Measurements from ENCODE around the gene GPC2.

Gene GPC2

DNA sequence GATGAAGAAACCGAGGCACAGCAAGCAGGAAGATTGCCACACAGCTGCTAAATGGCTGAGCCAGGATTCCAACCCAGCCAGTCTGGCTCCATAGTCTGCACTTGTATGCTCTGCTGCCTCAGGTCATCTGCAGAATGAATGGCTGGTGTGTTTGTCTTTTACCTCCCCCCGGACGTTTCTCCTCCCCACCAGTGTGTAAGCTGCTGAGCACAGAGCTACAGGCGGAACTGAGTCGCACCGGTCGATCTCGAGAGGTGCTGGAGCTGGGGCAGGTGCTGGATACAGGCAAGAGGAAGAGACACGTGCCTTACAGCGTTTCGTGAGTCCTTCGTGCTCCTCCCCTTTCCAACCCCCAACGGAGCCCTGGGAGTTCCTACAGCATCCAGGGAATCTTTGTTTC, 55.1 kb downstream of the GPC2 start:
- Histone ChIP-seq H3K79me2 (ENCODE audit: low read length) (peaks cover 18% of the 10 kb centered on the region), H3K36me3 (replicated peaks; ENCODE audit: insufficient read depth, low read length) (no peaks in the 10 kb centered on the region), H3K27me3 (replicated peaks; ENCODE audit: insufficient read depth, low read length) (no peaks in the 10 kb centered on the region), H4K20me1 (ENCODE audit: insufficient read depth, low read length) (no peaks in the 10 kb centered on the region), H3K9ac (ENCODE audit: low read length) (no peak overlapping the region), H3K27ac (ENCODE audit: low read length) (no peak overlapping the region), H3K4me3 (ENCODE audit: low read length) (no peak overlapping the region), H3K9me3 (replicated peaks; ENCODE audit: insufficient read depth, low read length) (no peaks in the 10 kb centered on the region), H3F3A (ENCODE audit: insufficient read depth, low read length) (peaks cover 22% of the 10 kb centered on the region), H2AFZ (ENCODE audit: low read length) (no peak overlapping the region), H3K9me2 (replicated peaks; ENCODE audit: insufficient read depth, low read length) (no peaks in the 10 kb centered on the region), H3K4me2 (ENCODE audit: low read depth, low read length) (no peak overlapping the region), H3K4me1 (ENCODE audit: low read length) (0 out of 2 replicates have a peak, but pooled peaks cover 6% of the 10 kb centered on the region)
- no peak for TF ChIP-seq EZH2 (optimal IDR thresholded peaks at IDR 0.05; ENCODE audit: low read depth, low read length)
- no peak for TF ChIP-seq EZH2phosphoT487 (IDR thresholded peaks at IDR 0.05; ENCODE audit: low read length)
- TF ChIP-seq, protein P1, sequence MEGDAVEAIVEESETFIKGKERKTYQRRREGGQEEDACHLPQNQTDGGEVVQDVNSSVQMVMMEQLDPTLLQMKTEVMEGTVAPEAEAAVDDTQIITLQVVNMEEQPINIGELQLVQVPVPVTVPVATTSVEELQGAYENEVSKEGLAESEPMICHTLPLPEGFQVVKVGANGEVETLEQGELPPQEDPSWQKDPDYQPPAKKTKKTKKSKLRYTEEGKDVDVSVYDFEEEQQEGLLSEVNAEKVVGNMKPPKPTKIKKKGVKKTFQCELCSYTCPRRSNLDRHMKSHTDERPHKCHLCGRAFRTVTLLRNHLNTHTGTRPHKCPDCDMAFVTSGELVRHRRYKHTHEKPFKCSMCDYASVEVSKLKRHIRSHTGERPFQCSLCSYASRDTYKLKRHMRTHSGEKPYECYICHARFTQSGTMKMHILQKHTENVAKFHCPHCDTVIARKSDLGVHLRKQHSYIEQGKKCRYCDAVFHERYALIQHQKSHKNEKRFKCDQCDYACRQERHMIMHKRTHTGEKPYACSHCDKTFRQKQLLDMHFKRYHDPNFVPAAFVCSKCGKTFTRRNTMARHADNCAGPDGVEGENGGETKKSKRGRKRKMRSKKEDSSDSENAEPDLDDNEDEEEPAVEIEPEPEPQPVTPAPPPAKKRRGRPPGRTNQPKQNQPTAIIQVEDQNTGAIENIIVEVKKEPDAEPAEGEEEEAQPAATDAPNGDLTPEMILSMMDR (IDR thresholded peaks at IDR 0.05; ENCODE audit: low read length), result no peak
- DNase-seq, result no peak

GRCh38 chr7:100120733-100121036, 56.5 kb downstream of the GPC2 start:
- Histone ChIP-seq H3K4me1 (ENCODE audit: low read length) (0 out of 2 replicates have a peak, but pooled peaks cover 6% of the 10 kb centered on the region), H3K27me3 (replicated peaks; ENCODE audit: insufficient read depth, low read length) (no peaks in the 10 kb centered on the region), H3K4me3 (ENCODE audit: low read length) (no peak overlapping the region), H3K9ac (ENCODE audit: low read length) (no peak overlapping the region), H2AFZ (ENCODE audit: low read length) (no peak overlapping the region), H3K27ac (ENCODE audit: low read length) (no peak overlapping the region), H3K9me2 (replicated peaks; ENCODE audit: insufficient read depth, low read length) (no peaks in the 10 kb centered on the region), H3K9me3 (replicated peaks; ENCODE audit: insufficient read depth, low read length) (no peaks in the 10 kb centered on the region), H3K79me2 (ENCODE audit: low read length) (peaks cover 18% of the 10 kb centered on the region), H3K4me2 (ENCODE audit: low read depth, low read length) (peak overlapping the region; percentile 88; the same call in 1 of the 2 replicates), H3F3A (ENCODE audit: insufficient read depth, low read length) (peaks cover 13% of the 10 kb centered on the region), H3K36me3 (replicated peaks; ENCODE audit: insufficient read depth, low read length) (no peaks in the 10 kb centered on the region), H4K20me1 (ENCODE audit: insufficient read depth, low read length) (no peaks in the 10 kb centered on the region)
- TF ChIP-seq, protein P1 (IDR thresholded peaks at IDR 0.05; ENCODE audit: low read length), result no peak
- TF ChIP-seq EZH2 (optimal IDR thresholded peaks at IDR 0.05; ENCODE audit: low read depth, low read length) (no peak), EZH2phosphoT487 (IDR thresholded peaks at IDR 0.05; ENCODE audit: low read length) (no peak)
- no peak for DNase-seq

GRCh38 chr7:100119970-100120732, 57.0 kb downstream of the GPC2 start:
- Histone ChIP-seq H3K27ac (ENCODE audit: low read length) (peak overlapping the region; percentile 60; the same call in 1 of the 2 replicates), H3K36me3 (replicated peaks; ENCODE audit: insufficient read depth, low read length) (no peaks in the 10 kb centered on the region), H3K9me2 (replicated peaks; ENCODE audit: insufficient read depth, low read length) (no peaks in the 10 kb centered on the region), H3K4me2 (ENCODE audit: low read depth, low read length) (peak overlapping the region; percentile 88), H3K27me3 (replicated peaks; ENCODE audit: insufficient read depth, low read length) (no peaks in the 10 kb centered on the region), H4K20me1 (ENCODE audit: insufficient read depth, low read length) (no peaks in the 10 kb centered on the region), H3K9me3 (replicated peaks; ENCODE audit: insufficient read depth, low read length) (no peaks in the 10 kb centered on the region), H3K79me2 (ENCODE audit: low read length) (peaks cover 13% of the 10 kb centered on the region), H3K9ac (ENCODE audit: low read length) (peak overlapping the region; percentile 79; the same call in 1 of the 2 replicates), H3K4me3 (ENCODE audit: low read length) (peak overlapping the region; percentile 91), H3F3A (ENCODE audit: insufficient read depth, low read length) (peaks cover 13% of the 10 kb centered on the region), H2AFZ (ENCODE audit: low read length) (peak overlapping the region; percentile 85), H3K4me1 (ENCODE audit: low read length) (0 out of 2 replicates have a peak, but pooled peaks cover 6% of the 10 kb centered on the region)
- no peak for TF ChIP-seq EZH2 (optimal IDR thresholded peaks at IDR 0.05; ENCODE audit: low read depth, low read length)
- TF ChIP-seq, protein P1 (IDR thresholded peaks at IDR 0.05; ENCODE audit: low read length), result no peak
- TF ChIP-seq EZH2phosphoT487 (IDR thresholded peaks at IDR 0.05; ENCODE audit: low read length), result no peak
- DNase-seq, result peak; percentile 46
